HG02885 (cell line): ENCODE measurements around the gene ZDHHC16.
"Not testable (repeated sequence)": the region's sequence is repeated elsewhere in the genome, so short reads cannot be mapped to it uniquely, and the experiment has no call there.

Experiments used
- ATAC-seq: cut with Tn5 transposase; IDR thresholded peaks from one replicate; pipeline ENCODE4 v1.9.1; 2021; ENCODE audit warnings: mild to moderate bottlenecking; ENCODE audit not compliant: unreplicated experiment, poor library complexity

ZDHHC16 gene

GRCh38 chr10:97474918-97475317, 28.9 kb downstream of the ZDHHC16 start:
- ATAC-seq: no peak

- ATAC-seq: no peak
Observed at GRCh38 chr10:97475936-97476594, 30.1 kb downstream of the ZDHHC16 start.

- ATAC-seq: not testable (repeated sequence)
Observed at GRCh38 chr10:97479410-97479809, 33.4 kb downstream of the ZDHHC16 start.

GRCh38 chr10:97479939-97480338, 34.0 kb downstream of the ZDHHC16 start:
- ATAC-seq: no peak

GRCh38 chr10:97481071-97481470, 35.1 kb downstream of the ZDHHC16 start:
- no peak for ATAC-seq

- no peak for ATAC-seq
Observed at GRCh38 chr10:97482381-97482780, 36.4 kb downstream of the ZDHHC16 start.

GRCh38 chr10:97483506-97483905, 37.5 kb downstream of the ZDHHC16 start:
- no peak for ATAC-seq

GRCh38 chr10:97483921-97484320, 37.9 kb downstream of the ZDHHC16 start:
- no peak for ATAC-seq

GRCh38 chr10:97485647-97486281, 39.8 kb downstream of the ZDHHC16 start:
- no peak for ATAC-seq

- no peak for ATAC-seq
Observed at GRCh38 chr10:97490592-97490991, 44.6 kb downstream of the ZDHHC16 start.

GRCh38 chr10:97494151-97494550, 48.2 kb downstream of the ZDHHC16 start:
- ATAC-seq: no peak

GRCh38 chr10:97494863-97495506, 49.0 kb downstream of the ZDHHC16 start:
- no peak for ATAC-seq

- ATAC-seq: peak; percentile 34
Observed at GRCh38 chr10:97497572-97498075, 51.6 kb downstream of the ZDHHC16 start.

GRCh38 chr10:97498076-97498840, 52.3 kb downstream of the ZDHHC16 start, which contains the start of gene MMS19:
Gene MMS19, minus strand, starts transcription at chr10:97498422. Its CDS starts 38 bp downstream, at chr10:97498384.
- peak; percentile 91 for ATAC-seq

GRCh38 chr10:97498841-97499560, 53.0 kb downstream of the ZDHHC16 start, which contains the start of gene UBTD1:
Gene UBTD1, plus strand, starts transcription at chr10:97498924. Its CDS starts 280 bp downstream, at chr10:97499204.
- ATAC-seq: peak; percentile 6

GRCh38 chr10:97499561-97500296, 53.8 kb downstream of the ZDHHC16 start:
- no peak for ATAC-seq

- ATAC-seq: no peak
Observed at GRCh38 chr10:97500297-97500575, 54.3 kb downstream of the ZDHHC16 start.

- ATAC-seq: no peak
Observed at GRCh38 chr10:97502916-97503315, 56.9 kb downstream of the ZDHHC16 start.

- ATAC-seq: no peak
Observed at GRCh38 chr10:97503406-97503805, 57.4 kb downstream of the ZDHHC16 start.
